GM19468 (cell line): Measurements from ENCODE around the gene ENOX1.
"Not testable (repeated sequence)": the region's sequence is repeated elsewhere in the genome, so short reads cannot be mapped to it uniquely, and the experiment has no call there.

Source experiments
- ATAC-seq: cut with Tn5 transposase; IDR thresholded peaks from one replicate; pipeline ENCODE4 v1.9.1; 2021; ENCODE audit warnings: mild to moderate bottlenecking, moderate library complexity, moderate number of reproducible peaks; ENCODE audit not compliant: unreplicated experiment; ENCODE audit errors: extremely low read depth

The ENOX1 gene

GRCh38 chr13:43464578-43465264 lies 322.1 kb downstream of the ENOX1 start:
- no peak for ATAC-seq

- no peak for ATAC-seq
Measured at GRCh38 chr13:43448605-43449336, 338.0 kb downstream of the ENOX1 start.

- no peak for ATAC-seq
Measured at GRCh38 chr13:43446126-43446525, 340.6 kb downstream of the ENOX1 start.

GRCh38 chr13:43445668-43446067 lies 341.1 kb downstream of the ENOX1 start:
- no peak for ATAC-seq

- no peak for ATAC-seq
Measured at GRCh38 chr13:43444081-43444480, 342.7 kb downstream of the ENOX1 start.

GRCh38 chr13:43441899-43442499 lies 344.8 kb downstream of the ENOX1 start:
- no peak for ATAC-seq

- ATAC-seq, result no peak
Measured at GRCh38 chr13:43441464-43441863, 345.3 kb downstream of the ENOX1 start.

- ATAC-seq, result no peak
Measured at GRCh38 chr13:43434191-43434590, 352.6 kb downstream of the ENOX1 start.

GRCh38 chr13:43433691-43434141 lies 353.1 kb downstream of the ENOX1 start:
- ATAC-seq, result no peak

- no peak for ATAC-seq
Measured at GRCh38 chr13:43432958-43433357, 353.8 kb downstream of the ENOX1 start.

GRCh38 chr13:43431841-43432240 lies 354.9 kb downstream of the ENOX1 start:
- ATAC-seq, result no peak

GRCh38 chr13:43431290-43431716 lies 355.5 kb downstream of the ENOX1 start:
- no peak for ATAC-seq

GRCh38 chr13:43428545-43429296 lies 358.1 kb downstream of the ENOX1 start:
- ATAC-seq, result no peak

- ATAC-seq, result no peak
Measured at GRCh38 chr13:43426355-43426754, 360.4 kb downstream of the ENOX1 start.

- ATAC-seq, result no peak
Measured at GRCh38 chr13:43425234-43425633, 361.5 kb downstream of the ENOX1 start.

GRCh38 chr13:43424412-43424811 lies 362.4 kb downstream of the ENOX1 start:
- ATAC-seq, result no peak

GRCh38 chr13:43422116-43422515 lies 364.7 kb downstream of the ENOX1 start:
- no peak for ATAC-seq

GRCh38 chr13:43416842-43417241 lies 369.9 kb downstream of the ENOX1 start:
- not testable (repeated sequence) for ATAC-seq

GRCh38 chr13:43416408-43416807 lies 370.4 kb downstream of the ENOX1 start:
- not testable (repeated sequence) for ATAC-seq

- not testable (repeated sequence) for ATAC-seq
Measured at GRCh38 chr13:43415903-43416391, 370.8 kb downstream of the ENOX1 start.
